Posterior cingulate gyrus (tissue), 11 donors: ENCODE measurements around the gene LUZP2.

Source experiments
- DNase-seq, 10 donors: peaks; one replicate each; pipeline versions ENCODE4 v3.0.0 to v3.0.0-alpha.2; 2020 to 2021; ENCODE audit warnings: mixed read lengths in 3 of 10
- intact Hi-C: fragments of 100-400 bp; cut with DNase I; formaldehyde crosslinking; loops from one replicate; pipeline ENCODE4 v1.15.1; 2023

Gene LUZP2

GRCh38 chr11:24496736-24497725 is at the start of gene LUZP2:
Gene LUZP2 (plus strand): TSS chr11:24497053.
- DNase-seq, result peak; percentile 13 to 92 (median 38)
- intact Hi-C loops, result no loop called here

GRCh38 chr11:24453129-24453718 is 43.6 kb upstream of the LUZP2 start:
- no peak for DNase-seq
- intact Hi-C loops, result no loop called here

- DNase-seq, result no peak
- intact Hi-C loops, result no loop called here
Observed at GRCh38 chr11:24457985-24458384, 38.9 kb upstream of the LUZP2 start.

DNA sequence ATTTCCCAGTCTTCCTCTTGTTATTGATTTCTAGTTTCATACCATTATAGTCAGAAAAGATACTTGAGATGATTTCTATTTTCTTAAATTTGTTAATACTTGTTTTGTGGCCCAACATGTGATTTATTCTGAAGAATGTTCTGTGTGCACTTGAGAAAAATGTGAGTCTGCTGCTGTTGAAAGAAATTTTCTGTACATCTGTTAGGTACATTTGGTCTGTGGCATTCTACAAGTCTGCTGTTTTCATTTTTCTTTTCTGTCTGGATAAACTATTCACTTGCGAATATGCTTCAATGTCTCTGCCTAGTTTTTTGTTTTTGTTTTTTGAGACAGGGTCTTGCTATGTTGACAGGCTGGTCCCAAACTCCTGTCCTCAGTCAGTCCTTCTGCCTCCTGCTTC is 26.4 kb upstream of the LUZP2 start:
- intact Hi-C loops, result no loop called here
- no peak for DNase-seq

DNA sequence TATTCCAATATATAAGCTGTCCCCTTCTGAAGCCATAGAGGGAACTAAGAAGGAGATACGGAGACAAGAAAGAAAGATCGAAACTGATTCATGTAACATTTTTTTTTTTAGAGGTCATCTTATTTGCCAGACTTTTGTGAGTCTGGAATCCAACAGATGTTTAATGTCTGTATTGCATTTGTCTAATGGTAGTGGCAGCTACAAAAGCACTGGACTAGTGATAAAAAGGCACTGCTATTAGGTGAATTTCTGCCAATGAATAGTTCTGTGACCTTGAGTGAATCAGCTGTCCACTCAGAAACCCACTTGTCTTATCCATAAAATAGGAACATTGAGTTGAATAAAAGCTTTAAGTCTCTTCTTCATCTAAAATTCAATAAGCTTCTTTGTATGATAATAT is 25.8 kb upstream of the LUZP2 start:
- intact Hi-C loops, result no loop called here
- no peak for DNase-seq

GRCh38 chr11:24478718-24479117 is 18.1 kb upstream of the LUZP2 start:
- DNase-seq, result no peak
- intact Hi-C loops, result no loop called here

- DNase-seq, result no peak
- intact Hi-C loops, result no loop called here
Observed at GRCh38 chr11:24489477-24489876, 7.4 kb upstream of the LUZP2 start.

GRCh38 chr11:24496386-24496735 is 492 bp upstream of the LUZP2 start:
- intact Hi-C loops, result no loop called here
- DNase-seq, result no peak

DNA sequence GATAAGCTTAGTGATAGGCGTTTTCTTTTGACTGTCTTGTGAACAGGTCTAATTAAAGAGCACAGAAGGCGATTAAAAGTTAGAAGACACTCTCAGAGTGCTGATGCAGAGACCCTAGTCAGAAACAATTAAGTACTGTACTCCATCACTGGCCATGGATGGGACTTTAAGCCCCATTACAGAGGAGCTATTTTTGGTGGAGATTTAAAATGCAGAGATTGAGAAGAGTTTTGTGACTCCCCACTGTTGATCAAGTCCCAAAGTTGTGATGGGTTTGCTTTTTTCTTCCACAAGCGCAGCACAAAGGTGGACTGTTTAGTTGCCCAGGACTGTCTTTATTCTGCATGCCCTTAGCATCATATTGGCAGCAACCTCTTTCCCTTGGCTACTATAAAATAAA is 978 bp downstream of the LUZP2 start:
- intact Hi-C loops, result no loop called here

GRCh38 chr11:24502425-24502824 is 5.6 kb downstream of the LUZP2 start:
- intact Hi-C loops, result no loop called here
- DNase-seq, result peak in 1 of 10 donors; percentile 58

More for the DNA sequence above, 978 bp downstream of the LUZP2 start:
- DNase-seq, result no peak

DNA sequence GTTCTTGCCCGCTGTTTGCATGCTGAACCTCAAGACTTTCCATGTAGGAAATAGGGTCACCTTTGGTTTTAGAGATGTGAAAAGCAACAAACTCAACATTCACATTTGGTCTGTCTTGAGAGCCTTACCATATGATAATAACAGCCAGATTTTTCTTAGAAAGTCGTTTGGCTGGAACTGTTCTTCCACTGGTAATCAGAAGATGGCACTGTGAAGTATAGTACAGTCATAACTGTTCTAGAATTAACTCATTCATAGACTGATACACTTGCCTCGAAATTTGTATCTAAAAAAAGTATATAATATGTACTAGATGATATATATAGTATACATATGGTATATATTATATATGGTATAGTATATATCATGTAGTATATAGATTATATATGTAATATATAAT is 12.3 kb downstream of the LUZP2 start:
- no peak for DNase-seq
- intact Hi-C loops, result no loop called here

DNA sequence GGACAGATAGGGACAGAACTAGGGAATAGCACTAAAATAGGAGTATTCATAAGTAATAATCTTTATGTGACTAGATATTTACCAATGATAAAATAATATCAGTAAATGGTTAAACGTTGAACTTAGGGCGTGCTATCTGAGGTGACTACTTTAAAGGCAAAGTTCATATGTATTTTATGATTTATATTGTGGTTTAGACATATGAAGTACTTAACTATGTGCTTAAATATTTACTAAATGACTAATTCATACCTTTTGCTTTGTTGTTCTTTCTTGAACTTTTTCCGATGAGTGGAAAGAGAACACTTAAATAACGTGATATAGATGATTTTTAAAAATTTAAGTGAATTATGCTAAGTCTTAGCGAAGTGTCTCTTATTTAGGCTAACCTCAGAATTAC is 14.7 kb downstream of the LUZP2 start:
- no peak for DNase-seq
- intact Hi-C loops, result no loop called here

GRCh38 chr11:24513479-24514218 is 16.8 kb downstream of the LUZP2 start:
- DNase-seq, result no peak
- intact Hi-C loops, result no loop called here

GRCh38 chr11:24514219-24514594 is 17.4 kb downstream of the LUZP2 start:
- DNase-seq, result no peak
- intact Hi-C loops, result no loop called here

DNA sequence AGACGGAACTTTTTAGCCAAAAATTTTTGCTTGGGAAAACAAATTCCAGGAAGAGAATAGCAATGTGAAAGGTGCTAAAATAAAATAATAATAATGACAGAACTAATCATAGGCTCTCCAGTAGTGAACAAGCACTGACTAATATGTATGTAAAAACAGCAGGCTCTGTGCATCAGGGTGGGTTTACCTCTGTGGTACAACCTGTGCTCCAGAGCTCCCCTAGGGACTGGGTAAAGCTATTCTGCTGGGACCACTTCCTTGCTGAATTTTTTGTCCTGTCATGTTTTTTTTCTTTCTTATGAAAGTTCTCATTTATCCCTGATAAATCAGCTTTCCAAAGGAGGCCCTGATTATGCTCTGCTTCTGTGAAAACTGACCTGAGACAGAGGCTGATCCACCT is 18.8 kb downstream of the LUZP2 start:
- intact Hi-C loops, result no loop called here
- DNase-seq, result no peak

- no peak for DNase-seq
- intact Hi-C loops, result no loop called here
Observed at GRCh38 chr11:24516638-24517037, 19.8 kb downstream of the LUZP2 start.

DNA sequence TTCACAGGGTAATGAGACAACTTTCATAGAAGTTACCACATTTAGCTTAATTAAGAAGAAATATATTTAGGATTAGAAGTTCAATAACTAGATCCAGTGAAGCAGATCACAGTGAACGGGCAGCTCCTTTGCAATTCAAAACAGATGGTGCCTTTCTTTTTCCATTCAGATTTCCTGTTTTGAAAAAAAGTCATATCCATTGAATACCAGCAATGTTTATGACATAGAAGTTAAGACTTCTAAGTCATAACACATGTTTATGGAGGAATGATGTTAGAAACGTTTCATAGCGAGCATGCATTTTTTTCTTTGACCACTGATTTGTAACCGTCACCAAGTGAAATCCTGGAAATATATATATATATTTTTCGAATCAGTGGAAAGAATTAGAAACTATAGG is 24.7 kb downstream of the LUZP2 start:
- intact Hi-C loops, result no loop called here
- no peak for DNase-seq

DNA sequence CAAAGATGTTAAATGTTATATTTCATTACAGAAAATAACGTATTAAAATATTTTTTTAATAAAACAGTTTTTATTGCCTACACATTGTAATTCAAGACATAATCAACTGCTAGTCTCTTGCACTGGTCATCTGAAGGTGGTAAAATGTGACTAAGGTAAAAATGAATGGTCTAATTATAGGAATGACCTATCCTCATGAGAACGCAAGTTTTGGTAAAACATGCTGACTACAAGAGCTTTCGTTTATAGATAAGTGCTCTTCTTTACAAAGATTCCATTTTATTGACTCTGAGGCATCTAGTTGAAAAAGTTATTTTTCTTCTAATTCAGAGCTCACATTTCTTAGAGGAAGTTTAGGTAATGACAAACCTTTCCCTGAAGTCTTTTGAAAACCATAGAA is 27.3 kb downstream of the LUZP2 start:
- intact Hi-C loops, result no loop called here
- no peak for DNase-seq

DNA sequence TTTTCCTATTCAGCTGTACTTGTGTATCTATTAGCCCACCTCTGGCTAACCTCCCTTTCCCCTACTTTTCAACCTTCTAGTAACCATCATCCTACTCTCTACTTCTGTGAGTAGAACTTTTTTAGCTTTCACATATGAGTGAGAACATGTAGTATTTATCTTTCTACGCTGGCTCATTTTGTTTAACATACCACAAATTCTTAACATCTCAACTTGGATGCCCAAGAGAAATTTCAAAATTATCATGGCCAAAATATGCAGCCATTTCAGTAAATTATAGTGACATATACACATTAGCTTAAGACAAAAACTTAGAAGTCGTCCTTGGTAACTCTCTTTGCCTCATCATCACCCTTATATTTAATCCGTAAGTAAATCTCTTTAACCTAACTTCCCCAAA is 34.7 kb downstream of the LUZP2 start:
- no peak for DNase-seq
- intact Hi-C loops, result no loop called here

- intact Hi-C loops, result no loop called here
- no peak for DNase-seq
Observed at GRCh38 chr11:24543771-24544170, 46.9 kb downstream of the LUZP2 start.

GRCh38 chr11:24556693-24557092 is 59.8 kb downstream of the LUZP2 start:
- intact Hi-C loops, result no loop called here
- no peak for DNase-seq
